Muscle layer of colon (tissue), 2 donors: ENCODE results near the gene PCDH15.

ENCODE experiments used
- H3K27ac ChIP-seq: one replicate; pipeline ENCODE4 v1.7.0; 2013; ENCODE audit warnings: low read depth, mild to moderate bottlenecking, low read length, moderate library complexity
- H3K27me3 ChIP-seq, 2 donors: one replicate each; pipeline ENCODE4 v1.7.0; 2013; ENCODE audit warnings: low read length in 2 of 2, mild to moderate bottlenecking in 2 of 2; ENCODE audit not compliant: insufficient read depth in 2 of 2, control insufficient read depth in 1 of 2
- H3K36me3 ChIP-seq: one replicate; pipeline ENCODE4 v1.7.0; 2013; ENCODE audit warnings: mild to moderate bottlenecking, low read length; ENCODE audit not compliant: insufficient read depth
- H3K4me1 ChIP-seq: one replicate; pipeline ENCODE4 v1.7.0; 2013; ENCODE audit warnings: mild to moderate bottlenecking, low read length; ENCODE audit not compliant: insufficient read depth
- H3K4me3 ChIP-seq, 2 donors: one replicate each; pipeline ENCODE4 v1.7.0; 2013; ENCODE audit warnings: low read length in 2 of 2, low read depth in 1 of 2, mild to moderate bottlenecking in 1 of 2, moderate library complexity in 1 of 2
- H3K9ac ChIP-seq: one replicate; pipeline ENCODE4 v1.7.0; 2013; ENCODE audit warnings: low read length
- H3K9me3 ChIP-seq: one replicate; pipeline ENCODE4 v1.7.0; 2013; ENCODE audit warnings: mild to moderate bottlenecking, low read length
- donor health status: abdominal sarcoma.
- donor health status: Adenocarcinoma of cecum.

PCDH15 gene

GRCh38 chr10:54800741-54801421 lies at the start of gene PCDH15:
TSS of gene PCDH15 (minus strand) at chr10:54801231. CDS start at chr10:54664262, 136,969 bp downstream.
- no peaks in the 10 kb centered on the region for H3K9me3 ChIP-seq
- H3K9ac ChIP-seq: no peak within 1 kb of the TSS
- no peaks in the 10 kb centered on the region for H3K4me1 ChIP-seq
- H3K27ac ChIP-seq: no peak within 1 kb of the TSS
- H3K4me3 ChIP-seq: no peak within 1 kb of the TSS
- H3K36me3 ChIP-seq: no peaks in the 10 kb centered on the region
- no peaks in the 10 kb centered on the region for H3K27me3 ChIP-seq

DNA sequence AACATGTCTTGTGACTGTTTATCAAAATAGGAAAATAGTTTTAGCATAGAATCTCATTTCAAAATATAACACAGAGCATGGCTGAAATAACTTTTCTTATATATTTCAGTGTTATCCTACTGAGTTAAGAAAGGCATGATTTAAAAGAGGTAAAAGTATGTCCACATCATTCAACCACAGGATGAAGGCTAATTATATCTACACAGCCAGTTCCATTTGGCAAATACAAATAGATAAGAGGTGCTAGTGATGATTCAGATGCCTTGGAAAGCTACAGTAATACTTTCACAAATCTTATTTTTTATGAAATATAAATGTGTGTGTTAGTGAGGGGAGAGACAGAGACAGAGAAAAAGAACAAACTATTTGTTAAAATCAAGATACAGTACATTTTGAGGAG lies 42.9 kb upstream of the PCDH15 start:
- Histone ChIP-seq H3K27me3 (no peaks in the 10 kb centered on the region), H3K4me3 (no peak overlapping the region), H3K27ac (no peak overlapping the region)

GRCh38 chr10:54843085-54843646 lies 42.1 kb upstream of the PCDH15 start:
- Histone ChIP-seq H3K27ac (no peak overlapping the region), H3K9ac (no peak overlapping the region), H3K36me3 (no peaks in the 10 kb centered on the region), H3K4me1 (no peaks in the 10 kb centered on the region), H3K4me3 (no peak overlapping the region), H3K27me3 (no peaks in the 10 kb centered on the region), H3K9me3 (no peaks in the 10 kb centered on the region)

More for the DNA sequence above, 42.9 kb upstream of the PCDH15 start:
- Histone ChIP-seq H3K36me3 (no peaks in the 10 kb centered on the region), H3K4me1 (no peaks in the 10 kb centered on the region), H3K9ac (no peak overlapping the region), H3K9me3 (no peaks in the 10 kb centered on the region)

GRCh38 chr10:54837479-54837878 lies 36.4 kb upstream of the PCDH15 start:
- Histone ChIP-seq H3K9me3 (no peaks in the 10 kb centered on the region), H3K4me1 (no peaks in the 10 kb centered on the region)

GRCh38 chr10:54833029-54833428 lies 32.0 kb upstream of the PCDH15 start:
- Histone ChIP-seq H3K27ac (no peak overlapping the region), H3K9me3 (no peaks in the 10 kb centered on the region), H3K4me1 (no peaks in the 10 kb centered on the region), H3K27me3 (no peaks in the 10 kb centered on the region), H3K36me3 (no peaks in the 10 kb centered on the region), H3K9ac (no peak overlapping the region), H3K4me3 (no peak overlapping the region)

More at GRCh38 chr10:54837479-54837878, 36.4 kb upstream of the PCDH15 start:
- no peaks in the 10 kb centered on the region for H3K36me3 ChIP-seq
- H3K27ac ChIP-seq: no peak overlapping the region
- H3K9ac ChIP-seq: no peak overlapping the region
- H3K4me3 ChIP-seq: no peak overlapping the region
- H3K27me3 ChIP-seq: no peaks in the 10 kb centered on the region

DNA sequence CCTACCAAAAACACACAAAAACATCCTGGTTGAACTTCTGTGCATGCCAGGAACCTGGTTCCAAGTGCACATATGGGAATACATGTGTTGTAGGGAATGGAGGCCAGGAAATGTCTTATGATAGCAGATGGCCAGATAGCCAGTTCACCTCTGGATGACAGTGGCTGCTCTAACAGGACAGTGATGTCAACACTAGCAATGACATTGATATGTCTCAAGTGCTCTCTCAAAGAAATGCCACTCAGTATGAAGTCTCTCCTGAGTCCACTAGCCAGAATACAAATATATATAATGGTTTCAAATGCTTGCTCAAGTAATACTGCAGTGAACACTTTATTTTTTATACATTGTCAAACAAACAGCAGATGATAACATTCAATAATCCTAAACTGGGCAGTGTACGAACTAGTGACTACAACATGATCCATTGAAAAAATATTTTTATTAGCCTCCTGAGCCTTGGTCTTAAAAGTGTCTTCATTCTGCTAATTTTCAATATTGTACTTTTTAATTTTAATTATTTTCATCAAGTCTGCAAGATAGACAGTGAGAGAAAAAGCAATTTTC lies 26.0 kb upstream of the PCDH15 start:
- no peaks in the 10 kb centered on the region for H3K27me3 ChIP-seq
- no peak overlapping the region for H3K9ac ChIP-seq
- no peaks in the 10 kb centered on the region for H3K36me3 ChIP-seq
- no peaks in the 10 kb centered on the region for H3K9me3 ChIP-seq
- H3K4me1 ChIP-seq: no peaks in the 10 kb centered on the region
- no peak overlapping the region for H3K27ac ChIP-seq
- no peak overlapping the region for H3K4me3 ChIP-seq

DNA sequence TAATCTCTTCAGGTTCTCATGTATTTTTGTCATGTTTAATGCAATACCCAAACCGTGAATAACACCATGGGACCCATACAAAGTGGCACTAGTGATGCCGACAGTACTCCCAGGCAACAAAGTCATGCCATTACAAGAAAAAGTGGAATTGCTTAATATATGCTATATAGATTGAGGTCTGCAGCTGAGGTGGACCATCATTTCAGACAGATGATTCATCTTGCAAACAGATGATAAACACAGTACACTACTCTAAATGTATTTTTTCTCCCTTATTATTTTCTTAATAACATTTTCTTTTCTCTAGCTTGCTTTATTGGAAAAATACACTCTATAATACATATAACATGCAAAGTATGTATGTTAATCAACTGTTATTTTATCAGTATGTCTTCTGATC lies 14.6 kb upstream of the PCDH15 start:
- Histone ChIP-seq H3K4me1 (no peaks in the 10 kb centered on the region), H3K9me3 (no peaks in the 10 kb centered on the region), H3K27me3 (no peaks in the 10 kb centered on the region), H3K9ac (no peak overlapping the region), H3K4me3 (no peak overlapping the region), H3K27ac (no peak overlapping the region), H3K36me3 (no peaks in the 10 kb centered on the region)

DNA sequence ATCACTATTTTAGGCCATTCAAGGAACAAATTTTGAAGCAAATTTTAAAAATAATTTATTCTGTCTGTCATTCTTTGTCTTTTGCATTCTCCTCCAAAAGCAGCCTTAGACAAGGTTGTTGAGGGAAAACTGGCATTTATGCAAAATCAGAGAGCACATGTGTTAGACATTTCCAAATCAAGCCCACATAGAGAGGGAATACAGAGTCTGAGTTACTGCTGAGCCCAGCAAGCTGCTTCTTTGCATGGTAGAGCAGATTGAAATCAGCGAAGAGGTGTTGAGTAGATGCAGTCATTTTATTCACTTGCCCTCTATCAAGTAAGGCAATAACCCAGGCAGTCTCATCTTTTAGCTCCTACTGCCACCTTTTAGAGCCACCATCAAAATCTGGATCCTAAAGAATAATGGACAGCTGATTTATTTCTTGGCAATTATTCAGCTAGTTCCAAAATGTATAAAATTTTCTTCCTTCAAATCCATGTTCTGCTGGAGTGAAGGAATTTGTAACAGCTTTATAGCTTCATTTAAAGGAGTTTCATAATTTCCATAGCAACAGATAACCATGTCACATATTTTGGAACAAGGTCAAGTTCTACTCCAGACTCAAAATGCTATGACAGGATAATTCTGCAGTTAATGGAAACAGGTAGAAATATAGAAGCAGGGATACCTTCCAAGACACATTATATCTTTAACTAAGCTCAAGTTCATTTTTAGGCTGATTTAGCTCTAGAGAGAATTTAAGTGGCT lies 7.3 kb upstream of the PCDH15 start:
- Histone ChIP-seq H3K9me3 (no peaks in the 10 kb centered on the region), H3K4me1 (no peaks in the 10 kb centered on the region), H3K27me3 (no peaks in the 10 kb centered on the region), H3K36me3 (no peaks in the 10 kb centered on the region), H3K4me3 (no peak overlapping the region), H3K27ac (no peak overlapping the region), H3K9ac (no peak overlapping the region)

GRCh38 chr10:54799506-54799905 lies 1.5 kb downstream of the PCDH15 start:
- Histone ChIP-seq H3K27ac (no peak overlapping the region), H3K4me3 (no peak overlapping the region), H3K9me3 (no peaks in the 10 kb centered on the region)

DNA sequence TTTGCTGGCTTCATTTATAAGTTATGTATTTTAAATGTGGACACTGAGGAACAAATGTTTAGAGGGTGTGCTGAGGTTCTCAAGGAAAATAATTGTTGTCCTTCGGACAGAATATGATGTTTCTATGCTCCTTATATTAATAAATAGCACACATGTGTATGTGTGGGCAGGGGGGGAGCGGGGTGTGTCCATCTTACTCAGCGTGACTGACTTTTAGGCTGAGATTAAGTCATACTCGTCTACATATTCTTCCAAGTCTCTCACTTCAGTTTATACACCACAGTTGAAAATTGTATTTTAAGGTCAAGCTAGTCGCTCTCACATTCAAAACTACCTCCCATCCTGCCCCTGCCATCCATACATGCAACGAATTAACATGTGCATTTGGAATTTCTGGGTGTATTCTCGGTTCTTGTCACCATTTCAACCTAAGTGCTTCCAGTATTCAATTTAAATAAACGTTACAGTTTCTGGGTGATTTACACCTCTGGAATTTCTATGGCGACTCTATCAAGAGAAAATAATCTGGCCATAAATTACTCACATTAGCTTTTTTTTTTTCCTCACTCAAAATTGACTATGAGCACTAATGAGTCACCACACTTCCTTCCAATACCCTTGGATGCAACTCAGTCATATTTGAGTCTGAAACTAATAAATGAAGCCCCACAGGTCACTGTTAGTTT lies 3.3 kb downstream of the PCDH15 start:
- H3K36me3 ChIP-seq: no peaks in the 10 kb centered on the region
- no peaks in the 10 kb centered on the region for H3K9me3 ChIP-seq
- H3K4me1 ChIP-seq: no peaks in the 10 kb centered on the region
- no peak overlapping the region for H3K4me3 ChIP-seq
- no peak overlapping the region for H3K27ac ChIP-seq
- no peaks in the 10 kb centered on the region for H3K27me3 ChIP-seq
- H3K9ac ChIP-seq: no peak overlapping the region

More at GRCh38 chr10:54799506-54799905, 1.5 kb downstream of the PCDH15 start:
- Histone ChIP-seq H3K36me3 (no peaks in the 10 kb centered on the region), H3K4me1 (no peaks in the 10 kb centered on the region), H3K9ac (no peak overlapping the region), H3K27me3 (no peaks in the 10 kb centered on the region)

DNA sequence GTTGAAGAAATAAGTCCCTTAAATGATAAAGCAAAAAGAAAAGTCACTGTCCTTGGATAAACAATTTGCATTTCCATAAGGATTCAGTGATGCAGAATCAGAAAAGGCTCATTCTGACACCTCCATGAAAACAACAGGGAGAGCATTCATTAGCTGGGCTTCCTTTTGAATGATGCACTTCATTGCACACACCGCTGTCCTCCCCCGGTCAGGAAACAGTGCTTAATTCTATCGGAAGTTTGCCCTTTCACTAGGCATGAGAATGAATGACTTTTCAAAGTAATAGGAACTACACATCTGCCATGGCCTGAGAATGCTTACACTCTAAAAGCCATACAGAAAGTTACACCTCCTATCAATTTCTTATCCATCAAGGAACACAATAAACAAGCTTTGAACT lies 4.2 kb downstream of the PCDH15 start:
- H3K9ac ChIP-seq: no peak overlapping the region
- no peaks in the 10 kb centered on the region for H3K4me1 ChIP-seq
- H3K4me3 ChIP-seq: no peak overlapping the region
- no peak overlapping the region for H3K27ac ChIP-seq
- no peaks in the 10 kb centered on the region for H3K36me3 ChIP-seq
- no peaks in the 10 kb centered on the region for H3K27me3 ChIP-seq
- H3K9me3 ChIP-seq: no peaks in the 10 kb centered on the region
